Left ventricle myocardium inferior (tissue), 1 donor: ENCODE measurements around the gene KIRREL3. TPM values are rescaled to one million over a fixed set of nuclear protein-coding genes. Genes with fewer than 3 reads are reported as not detected.
A peak's percentile ranks its signal among the peaks of the same experiment; 100 is the strongest.

Experiments
- DNase-seq: peaks from one replicate; pipeline ENCODE4 v3.0.0-alpha.2; 2020
- H3K27ac ChIP-seq: fragments of 200-600 bp; replicated peaks from 2 replicates; pipeline ENCODE4 v1.8.0; 2021
- H3K27me3 ChIP-seq: fragments of 200-600 bp; 2 replicates; pipeline ENCODE4 v1.8.0; 2021; ENCODE audit warnings: low read depth
- H3K36me3 ChIP-seq: fragments of 200-600 bp; 2 replicates; pipeline ENCODE4 v1.8.0; 2021
- H3K4me1 ChIP-seq: fragments of 200-600 bp; 2 replicates; pipeline ENCODE4 v1.8.0; 2021
- H3K4me3 ChIP-seq: fragments of 200-600 bp; 2 replicates; pipeline ENCODE4 v1.8.0; 2021; ENCODE audit warnings: mild to moderate bottlenecking, moderate library complexity
- H3K9me3 ChIP-seq: fragments of 200-600 bp; replicated peaks from 2 replicates; pipeline ENCODE4 v1.8.0; 2021
- intact Hi-C: fragments of 100-400 bp; cut with micrococcal nuclease; formaldehyde crosslinking; loops from one replicate; pipeline ENCODE4 v1.11.0; 2022
- total RNA-seq: library from RNA; stranded (reverse); fragmentation: NEBNext Ultra II Directional; extraction: Animal tissue kit (Norgen Biotek cat#: 25700); gene quantifications from one replicate; pipeline ENCODE4 v1.2.1, GENCODE V29; 2021
- TF ChIP-seq, protein P1 (sequence below): fragments of 200-600 bp; IDR thresholded peaks from 2 replicates; pipeline ENCODE4 v1.8.0; 2021; ENCODE audit warnings: antibody characterized with exemption, mild to moderate bottlenecking, borderline replicate concordance
- donor health status: DM: no; HTN: yes; CAD: no; lungs with severe emphysema.

KIRREL3 gene
- total RNA-seq, 1 donor from 2014 or later: 0.74 TPM

DNA sequence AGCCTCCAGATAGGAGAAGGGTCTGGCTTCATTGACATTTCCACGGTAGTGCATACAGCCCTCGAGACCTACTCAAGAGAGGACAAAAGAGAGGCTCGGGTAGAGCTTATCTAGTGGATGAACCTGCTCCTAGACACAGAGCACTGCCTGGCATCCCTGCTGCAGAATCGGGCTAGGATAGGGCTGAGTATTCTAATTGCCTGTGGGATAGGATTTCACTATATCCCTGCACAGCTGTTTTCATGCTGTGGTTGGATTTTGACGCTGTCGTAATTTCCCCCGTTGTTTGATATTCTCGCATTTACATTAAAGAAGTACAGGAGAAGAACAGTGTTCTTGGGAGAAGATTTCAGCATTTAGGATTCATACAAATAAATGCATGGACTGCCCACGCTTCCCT lies 107.8 kb downstream of the KIRREL3 start:
- DNase-seq: no peak
- TF ChIP-seq, protein P1, sequence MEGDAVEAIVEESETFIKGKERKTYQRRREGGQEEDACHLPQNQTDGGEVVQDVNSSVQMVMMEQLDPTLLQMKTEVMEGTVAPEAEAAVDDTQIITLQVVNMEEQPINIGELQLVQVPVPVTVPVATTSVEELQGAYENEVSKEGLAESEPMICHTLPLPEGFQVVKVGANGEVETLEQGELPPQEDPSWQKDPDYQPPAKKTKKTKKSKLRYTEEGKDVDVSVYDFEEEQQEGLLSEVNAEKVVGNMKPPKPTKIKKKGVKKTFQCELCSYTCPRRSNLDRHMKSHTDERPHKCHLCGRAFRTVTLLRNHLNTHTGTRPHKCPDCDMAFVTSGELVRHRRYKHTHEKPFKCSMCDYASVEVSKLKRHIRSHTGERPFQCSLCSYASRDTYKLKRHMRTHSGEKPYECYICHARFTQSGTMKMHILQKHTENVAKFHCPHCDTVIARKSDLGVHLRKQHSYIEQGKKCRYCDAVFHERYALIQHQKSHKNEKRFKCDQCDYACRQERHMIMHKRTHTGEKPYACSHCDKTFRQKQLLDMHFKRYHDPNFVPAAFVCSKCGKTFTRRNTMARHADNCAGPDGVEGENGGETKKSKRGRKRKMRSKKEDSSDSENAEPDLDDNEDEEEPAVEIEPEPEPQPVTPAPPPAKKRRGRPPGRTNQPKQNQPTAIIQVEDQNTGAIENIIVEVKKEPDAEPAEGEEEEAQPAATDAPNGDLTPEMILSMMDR: no peak
- no peak overlapping the region for H3K4me3 ChIP-seq
- no peaks in the 10 kb centered on the region for H3K36me3 ChIP-seq
- peaks cover 4% of the 10 kb centered on the region for H3K4me1 ChIP-seq
- H3K27ac ChIP-seq: no peak overlapping the region
- intact Hi-C loops: no loop called here
- H3K9me3 ChIP-seq: peaks cover 20% of the 10 kb centered on the region
- peaks cover 20% of the 10 kb centered on the region for H3K27me3 ChIP-seq

GRCh38 chr11:126891556-126892217 lies 108.9 kb downstream of the KIRREL3 start:
- Histone ChIP-seq H3K36me3 (no peaks in the 10 kb centered on the region), H3K27ac (no peak overlapping the region), H3K4me1 (peaks cover 4% of the 10 kb centered on the region), H3K27me3 (peaks cover 20% of the 10 kb centered on the region), H3K4me3 (no peak overlapping the region), H3K9me3 (peaks cover 19% of the 10 kb centered on the region)
- intact Hi-C loops: no loop called here
- peak; percentile 26 for DNase-seq
- TF ChIP-seq, protein P1: no peak

- no peak overlapping the region for H3K4me3 ChIP-seq
- intact Hi-C loops: no loop called here
- H3K36me3 ChIP-seq: no peaks in the 10 kb centered on the region
- no peak for DNase-seq
- H3K4me1 ChIP-seq: peaks cover 4% of the 10 kb centered on the region
- no peak overlapping the region for H3K27ac ChIP-seq
- TF ChIP-seq, protein P1: no peak
- peaks cover 8% of the 10 kb centered on the region for H3K9me3 ChIP-seq
- H3K27me3 ChIP-seq: peaks cover 10% of the 10 kb centered on the region
These were observed 110.0 kb downstream of the KIRREL3 start for GRCh38 chr11:126890561-126890960.

- TF ChIP-seq, protein P1: no peak
- H3K4me1 ChIP-seq: peaks cover 4% of the 10 kb centered on the region
- no peaks in the 10 kb centered on the region for H3K36me3 ChIP-seq
- no peak overlapping the region for H3K27ac ChIP-seq
- no peak for DNase-seq
- H3K4me3 ChIP-seq: no peak overlapping the region
- peaks cover 11% of the 10 kb centered on the region for H3K27me3 ChIP-seq
- intact Hi-C loops: no loop called here
- H3K9me3 ChIP-seq: no peaks in the 10 kb centered on the region
These were observed 112.4 kb downstream of the KIRREL3 start for GRCh38 chr11:126888115-126888712.

GRCh38 chr11:126886636-126887035 lies 113.9 kb downstream of the KIRREL3 start:
- H3K9me3 ChIP-seq: no peaks in the 10 kb centered on the region
- TF ChIP-seq, protein P1: no peak
- intact Hi-C loops: no loop called here
- peaks cover 14% of the 10 kb centered on the region for H3K27me3 ChIP-seq
- no peak overlapping the region for H3K27ac ChIP-seq
- no peak overlapping the region for H3K4me3 ChIP-seq
- no peaks in the 10 kb centered on the region for H3K36me3 ChIP-seq
- no peak for DNase-seq
- H3K4me1 ChIP-seq: peaks cover 4% of the 10 kb centered on the region
